Measurements from ENCODE around the gene NEIL3.

Gene NEIL3, protein sequence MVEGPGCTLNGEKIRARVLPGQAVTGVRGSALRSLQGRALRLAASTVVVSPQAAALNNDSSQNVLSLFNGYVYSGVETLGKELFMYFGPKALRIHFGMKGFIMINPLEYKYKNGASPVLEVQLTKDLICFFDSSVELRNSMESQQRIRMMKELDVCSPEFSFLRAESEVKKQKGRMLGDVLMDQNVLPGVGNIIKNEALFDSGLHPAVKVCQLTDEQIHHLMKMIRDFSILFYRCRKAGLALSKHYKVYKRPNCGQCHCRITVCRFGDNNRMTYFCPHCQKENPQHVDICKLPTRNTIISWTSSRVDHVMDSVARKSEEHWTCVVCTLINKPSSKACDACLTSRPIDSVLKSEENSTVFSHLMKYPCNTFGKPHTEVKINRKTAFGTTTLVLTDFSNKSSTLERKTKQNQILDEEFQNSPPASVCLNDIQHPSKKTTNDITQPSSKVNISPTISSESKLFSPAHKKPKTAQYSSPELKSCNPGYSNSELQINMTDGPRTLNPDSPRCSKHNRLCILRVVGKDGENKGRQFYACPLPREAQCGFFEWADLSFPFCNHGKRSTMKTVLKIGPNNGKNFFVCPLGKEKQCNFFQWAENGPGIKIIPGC

DNA sequence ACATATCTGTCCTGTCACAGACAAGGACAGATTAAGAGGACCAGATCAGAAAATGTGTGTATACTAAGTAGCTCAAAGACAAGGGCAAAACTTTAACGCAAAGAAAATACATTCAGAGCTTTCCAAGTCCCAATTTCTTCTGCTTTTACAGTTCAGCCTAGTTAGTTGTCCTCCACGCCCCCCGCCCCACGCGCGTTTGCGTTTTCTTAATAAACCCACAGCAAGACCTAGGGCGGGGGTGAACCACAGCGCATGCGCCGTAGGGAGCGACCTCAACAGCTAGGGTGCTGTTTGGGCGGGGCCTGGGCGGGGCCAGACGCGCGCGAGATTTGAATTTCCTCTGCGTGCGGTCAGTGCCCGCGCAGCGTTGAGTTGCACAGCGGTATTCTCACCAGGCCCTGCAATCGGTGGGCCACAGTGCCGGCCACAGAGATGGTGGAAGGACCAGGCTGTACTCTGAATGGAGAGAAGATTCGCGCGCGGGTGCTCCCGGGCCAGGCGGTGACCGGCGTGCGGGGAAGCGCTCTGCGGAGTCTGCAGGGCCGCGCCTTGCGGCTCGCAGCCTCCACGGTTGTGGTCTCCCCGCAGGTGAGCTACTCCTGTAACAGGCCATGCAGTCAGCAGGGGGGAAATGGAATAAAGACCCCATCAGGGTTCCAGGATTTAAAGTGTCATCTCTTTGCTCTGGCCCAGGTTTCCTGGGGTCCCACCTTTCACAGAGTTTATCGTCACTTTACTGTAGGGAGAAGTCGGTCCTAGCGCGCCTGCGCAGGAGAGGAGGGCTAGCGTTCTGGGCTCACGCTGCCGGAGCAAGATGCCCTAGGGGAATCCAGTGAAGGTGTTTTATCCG is at the start of gene NEIL3:
Gene NEIL3, plus strand, starts transcription at position 353 of the 850 bp plus-strand sequence. Its CDS starts 80 bp downstream, at position 433.
- peak; percentile 82 to 96 (median 92) for DNase-seq
- intact Hi-C loops (cut with DNase I): no loop called here

DNA sequence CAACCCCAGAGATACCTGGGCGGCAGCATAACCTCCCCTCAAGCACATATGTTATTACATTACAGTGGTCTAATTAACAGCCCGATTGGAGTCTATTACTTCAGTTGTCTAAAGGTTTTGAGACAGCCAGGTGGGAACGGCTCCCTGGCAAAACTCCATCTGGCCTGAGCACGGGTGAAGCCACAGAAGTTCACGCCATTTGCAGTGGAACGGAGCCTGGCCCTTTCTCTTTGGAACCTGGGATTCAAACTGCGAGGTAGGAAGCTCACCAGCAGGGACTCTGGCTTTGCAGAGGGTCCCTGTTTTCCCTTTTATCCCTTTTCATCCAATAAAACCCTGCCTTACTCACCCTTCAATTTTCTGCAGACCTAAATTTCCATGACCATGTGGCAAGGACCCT is 45.9 kb upstream of the NEIL3 start:
- intact Hi-C loops (cut with DNase I): no loop called here
- no peak for DNase-seq

DNA sequence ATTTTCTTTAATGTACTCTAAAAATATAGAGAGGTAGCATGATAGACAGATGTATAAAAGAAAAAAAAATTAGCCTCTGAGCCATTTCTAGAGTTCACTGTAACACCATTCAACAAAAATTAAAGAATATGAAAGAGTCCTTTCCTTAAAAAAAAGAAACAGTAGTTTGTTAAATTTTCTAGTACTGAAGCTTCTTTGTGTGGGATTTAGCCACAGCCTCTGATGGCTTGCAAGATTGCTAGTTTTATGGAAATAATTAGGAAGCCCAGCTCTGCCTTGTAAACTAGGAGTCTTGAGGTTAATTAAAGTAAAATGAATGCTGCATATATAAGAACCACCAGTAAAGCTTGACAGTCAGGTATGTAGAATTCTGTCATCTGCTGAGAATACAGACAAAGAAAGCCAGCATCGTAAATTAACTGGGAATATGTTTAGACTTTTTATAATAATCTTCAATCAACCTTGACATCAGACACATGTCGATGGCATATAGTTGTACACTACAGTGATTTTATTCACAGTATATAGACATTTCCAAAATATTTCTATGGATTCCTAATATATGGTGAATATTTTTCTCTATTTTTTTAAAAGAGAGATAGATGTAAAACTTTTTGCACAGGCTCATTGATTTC is 44.8 kb upstream of the NEIL3 start:
- DNase-seq: no peak
- intact Hi-C loops (cut with DNase I): no loop called here

DNA sequence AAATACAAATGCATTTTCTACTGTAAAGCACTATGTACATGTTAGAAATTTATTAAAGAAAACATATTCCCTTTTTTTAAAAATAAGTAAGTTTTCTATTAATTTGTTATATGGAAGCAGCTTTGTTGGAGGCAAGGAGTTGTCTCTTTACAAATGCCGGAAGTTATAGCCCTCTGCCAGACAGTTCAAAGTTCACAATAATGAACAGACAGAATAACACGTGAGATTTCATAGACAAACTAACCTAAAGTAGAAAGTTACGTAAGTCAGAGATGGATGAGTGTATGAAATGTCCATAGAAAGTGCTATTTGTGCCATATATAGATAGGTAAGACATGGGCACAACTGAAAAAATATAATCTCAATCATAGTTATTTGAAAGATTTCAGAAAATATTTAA is 43.9 kb upstream of the NEIL3 start:
- DNase-seq: no peak
- intact Hi-C loops (cut with DNase I): no loop called here

- intact Hi-C loops (cut with DNase I): no loop called here
- no peak for DNase-seq
These were observed 43.2 kb upstream of the NEIL3 start for GRCh38 chr4:177266506-177266905.

DNA sequence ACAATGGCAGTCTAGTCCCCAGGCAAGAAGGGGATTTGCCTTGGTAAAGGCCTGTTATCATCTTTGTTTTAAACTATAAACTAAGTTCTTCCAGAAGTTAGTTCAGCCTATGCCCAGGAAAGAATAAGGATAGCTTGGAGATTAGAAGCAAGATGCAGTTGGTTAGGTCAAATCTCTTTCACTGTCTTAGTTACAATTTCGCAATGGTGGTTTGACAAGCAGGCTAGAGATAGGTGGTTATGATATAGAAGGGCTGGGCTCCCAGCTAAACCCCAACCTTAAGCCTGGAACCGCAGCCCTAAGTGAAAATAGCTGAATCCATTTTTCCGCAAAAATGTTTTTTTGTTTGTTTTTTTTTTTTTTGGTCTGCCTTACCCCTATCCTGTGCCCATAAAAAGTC is 41.8 kb upstream of the NEIL3 start:
- intact Hi-C loops (cut with DNase I): no loop called here
- DNase-seq: no peak

DNA sequence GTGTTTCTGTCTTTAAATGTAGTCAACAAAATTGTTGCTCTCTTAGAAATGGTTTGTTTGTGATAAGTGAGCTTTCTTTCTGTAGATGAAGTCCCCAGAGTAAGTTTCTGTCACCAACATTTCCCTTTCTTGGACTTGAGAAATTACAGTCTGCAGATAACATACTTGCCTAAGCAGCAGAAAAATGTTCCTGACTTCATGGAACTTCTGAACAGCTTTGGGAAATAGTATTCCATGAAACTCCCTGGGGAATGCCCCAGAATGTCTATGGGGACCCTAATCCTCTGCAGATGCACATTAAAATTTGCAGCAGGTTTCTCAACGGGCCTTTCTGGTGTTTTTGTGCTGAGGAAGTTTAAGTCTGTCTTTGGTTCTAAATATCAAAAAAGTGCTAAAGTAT is 38.6 kb upstream of the NEIL3 start:
- no peak for DNase-seq
- intact Hi-C loops (cut with DNase I): no loop called here

- intact Hi-C loops (cut with DNase I): no loop called here
- no peak for DNase-seq
These were observed 37.5 kb upstream of the NEIL3 start for GRCh38 chr4:177271915-177272766.

DNA sequence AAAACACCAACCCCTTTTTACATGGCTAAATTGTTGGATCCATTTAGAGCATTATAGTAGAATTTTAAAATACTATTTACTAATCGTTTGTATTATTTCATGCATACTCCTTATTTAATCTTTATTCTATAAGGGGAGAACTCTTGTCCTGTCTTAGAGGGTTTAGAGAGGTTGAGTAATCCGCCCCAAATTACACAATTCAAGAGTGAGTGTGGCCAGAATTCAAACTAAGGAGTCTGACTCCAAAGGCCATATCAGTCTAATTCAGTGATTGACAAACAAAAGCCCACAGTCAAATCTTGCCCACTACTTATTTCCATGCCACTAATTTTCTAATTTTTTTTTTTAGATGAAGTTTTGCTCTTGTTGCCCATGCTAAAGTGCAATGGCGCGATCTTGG is 33.7 kb upstream of the NEIL3 start:
- DNase-seq: no peak
- intact Hi-C loops (cut with DNase I): no loop called here

DNA sequence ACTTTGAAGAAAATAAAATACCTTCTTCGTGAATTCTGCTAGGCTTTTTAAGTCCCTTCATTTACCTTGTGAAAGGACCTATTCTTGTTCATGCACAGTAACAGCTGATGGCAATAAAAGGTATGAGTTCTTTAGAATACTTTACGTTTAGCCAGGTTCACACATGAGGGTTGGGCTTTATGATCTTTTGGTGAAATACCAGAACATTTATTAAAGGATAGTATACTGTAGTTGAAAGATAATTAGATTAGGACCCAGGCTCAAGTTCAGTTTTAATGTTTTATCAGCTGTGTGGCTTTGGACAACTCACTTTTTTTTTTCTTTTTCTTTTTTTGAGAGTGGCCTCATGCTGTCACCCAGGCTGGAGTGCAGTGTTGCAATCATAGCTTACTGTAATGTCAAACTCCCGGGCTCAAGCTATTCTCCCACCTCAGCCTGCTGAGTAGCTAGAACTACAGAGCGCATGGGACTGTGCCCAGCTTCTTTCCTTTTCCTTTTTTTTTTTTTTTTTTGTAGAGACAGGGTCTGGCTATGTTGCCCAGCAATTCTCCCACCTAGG is 28.2 kb upstream of the NEIL3 start:
- intact Hi-C loops (cut with DNase I): no loop called here
- DNase-seq: no peak

- DNase-seq: no peak
- intact Hi-C loops (cut with DNase I): no loop called here
These were observed 27.3 kb upstream of the NEIL3 start for GRCh38 chr4:177282284-177282835.

DNA sequence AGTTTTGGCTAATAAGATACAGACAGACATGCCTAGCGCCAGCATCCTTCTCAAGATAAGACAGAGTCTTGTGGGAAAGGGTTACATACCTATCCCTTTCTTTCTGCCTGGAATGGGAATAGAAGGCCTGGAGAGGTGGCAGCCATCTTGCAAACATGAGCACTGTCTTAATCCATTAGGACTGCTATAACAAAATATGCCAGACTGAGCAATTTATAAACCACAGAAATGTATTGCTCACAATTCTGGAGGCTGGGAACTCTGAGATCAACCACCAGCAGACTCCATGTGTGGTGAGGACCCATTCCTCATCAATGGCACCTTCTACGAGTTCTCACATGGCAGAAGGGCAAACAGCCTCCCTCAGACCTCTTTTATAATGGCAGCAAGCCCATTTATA is 26.5 kb upstream of the NEIL3 start:
- intact Hi-C loops (cut with DNase I): no loop called here
- no peak for DNase-seq

- no peak for DNase-seq
- intact Hi-C loops (cut with DNase I): no loop called here
These were observed 23.7 kb upstream of the NEIL3 start for GRCh38 chr4:177285953-177286352.

DNA sequence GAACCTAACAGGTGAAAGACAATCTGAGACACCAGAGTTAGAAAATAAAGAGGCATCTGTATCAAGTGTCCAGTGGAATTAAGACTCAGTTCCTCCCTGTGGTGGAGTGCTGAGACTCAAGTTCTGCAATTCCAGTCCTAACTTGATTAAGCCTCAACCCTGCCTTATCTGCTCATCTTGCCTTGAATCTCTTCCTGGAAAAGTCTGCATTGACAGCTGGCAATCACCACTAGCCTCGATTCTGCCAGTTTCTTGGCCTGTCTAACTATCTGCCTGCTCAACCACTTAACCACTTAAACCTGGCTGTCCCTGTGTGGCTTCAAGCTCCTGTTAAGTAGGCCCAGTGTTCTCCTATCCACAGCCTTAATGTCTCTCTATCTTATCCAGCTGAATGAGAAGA is 22.4 kb upstream of the NEIL3 start:
- no peak for DNase-seq
- intact Hi-C loops (cut with DNase I): no loop called here

DNA sequence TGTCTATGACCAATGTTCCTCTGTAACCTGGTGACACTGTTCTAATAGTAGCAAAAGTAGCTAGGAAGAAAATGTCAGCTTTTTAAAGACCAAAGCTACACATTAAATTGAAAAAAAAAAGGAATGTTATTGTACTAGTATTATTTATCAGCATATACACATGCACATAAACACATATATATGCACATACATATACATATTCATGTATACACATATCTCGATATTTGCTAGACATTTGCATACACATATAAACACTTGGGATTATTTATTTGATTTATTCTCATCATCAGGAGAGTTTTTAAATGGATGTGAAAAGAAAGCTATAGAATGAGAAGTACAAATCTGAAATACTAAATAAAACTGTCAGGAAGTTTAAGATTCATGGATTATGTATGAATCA is 21.3 kb upstream of the NEIL3 start:
- DNase-seq: no peak
- intact Hi-C loops (cut with DNase I): no loop called here

DNA sequence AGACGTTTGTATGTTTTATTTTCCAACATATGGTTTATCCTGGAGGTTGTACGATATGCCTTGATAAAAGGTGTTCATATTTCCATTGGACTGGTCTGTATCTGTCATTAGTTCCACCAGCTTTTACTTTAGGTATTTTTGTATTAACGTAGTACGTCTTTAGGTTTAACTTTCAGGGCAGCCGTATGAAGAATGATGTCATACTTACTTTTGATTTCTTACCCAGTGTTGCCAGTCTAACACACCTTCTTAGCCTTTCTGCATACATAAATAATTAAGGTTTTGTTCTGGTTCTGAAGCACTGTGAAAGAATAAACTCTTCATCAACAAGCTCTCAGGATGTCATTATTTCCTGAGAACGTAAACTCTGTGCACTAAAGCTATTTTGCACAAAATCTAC is 18.9 kb upstream of the NEIL3 start:
- intact Hi-C loops (cut with DNase I): no loop called here
- DNase-seq: no peak

DNA sequence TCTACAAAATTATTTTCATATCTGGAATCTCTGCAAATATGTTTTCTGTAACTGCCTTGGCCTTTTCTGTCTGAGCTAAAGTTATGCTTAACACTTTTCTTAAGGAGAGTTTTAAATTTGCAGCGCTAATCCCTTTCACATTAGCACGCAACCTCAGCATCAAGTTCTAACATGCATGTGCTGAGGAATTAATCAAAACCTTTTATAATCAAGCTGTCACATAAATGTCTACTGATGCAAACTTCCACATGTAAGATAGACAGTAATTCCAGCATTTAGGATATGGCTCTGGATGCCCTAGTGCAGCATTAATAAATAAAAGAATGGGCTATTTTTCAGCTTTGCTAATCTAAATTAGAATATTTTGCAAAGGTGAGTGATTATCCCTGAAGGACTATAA is 17.5 kb upstream of the NEIL3 start:
- no peak for DNase-seq
- intact Hi-C loops (cut with DNase I): no loop called here

All from head of caudate nucleus (tissue), 42 donors.